ENCODE results near the gene KCNK17.

DNA sequence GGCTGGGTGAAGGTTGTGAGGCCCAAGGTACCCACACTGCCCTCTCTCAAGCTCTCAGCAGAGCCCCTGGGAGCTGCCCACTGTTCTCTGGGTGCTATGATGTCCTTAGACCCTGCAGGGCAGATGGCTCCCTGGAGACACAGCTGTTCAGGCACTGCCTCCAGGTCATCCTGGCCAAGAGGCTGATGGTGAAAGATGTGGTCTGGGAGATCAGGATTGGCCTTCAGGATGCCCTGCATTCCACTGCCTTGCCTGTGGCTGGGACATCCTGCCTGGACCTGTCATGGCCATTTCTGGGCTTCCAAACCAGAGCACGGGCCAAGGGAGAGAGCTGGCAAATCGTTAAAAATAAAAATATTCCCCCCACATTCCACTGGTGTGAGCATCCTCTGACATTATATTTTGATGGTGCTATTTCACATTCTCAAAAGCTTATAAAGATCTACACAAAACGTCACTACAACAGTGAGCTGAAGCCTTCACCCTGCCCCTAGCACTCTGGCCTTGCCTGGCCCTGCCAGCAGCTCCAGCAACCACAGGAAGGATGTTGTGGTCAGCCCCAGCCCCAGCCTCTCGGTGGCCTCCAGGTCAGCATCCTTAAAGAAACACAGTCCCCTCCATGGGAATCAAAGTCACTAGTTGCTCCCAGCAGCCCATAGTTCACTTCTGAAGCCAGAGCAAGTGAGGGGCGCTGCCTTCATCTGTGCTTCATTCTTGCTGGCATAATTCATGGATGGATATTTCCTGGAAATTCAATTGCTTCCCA lies 21.7 kb upstream of the KCNK17 start:
- TF ChIP-seq, protein P1, sequence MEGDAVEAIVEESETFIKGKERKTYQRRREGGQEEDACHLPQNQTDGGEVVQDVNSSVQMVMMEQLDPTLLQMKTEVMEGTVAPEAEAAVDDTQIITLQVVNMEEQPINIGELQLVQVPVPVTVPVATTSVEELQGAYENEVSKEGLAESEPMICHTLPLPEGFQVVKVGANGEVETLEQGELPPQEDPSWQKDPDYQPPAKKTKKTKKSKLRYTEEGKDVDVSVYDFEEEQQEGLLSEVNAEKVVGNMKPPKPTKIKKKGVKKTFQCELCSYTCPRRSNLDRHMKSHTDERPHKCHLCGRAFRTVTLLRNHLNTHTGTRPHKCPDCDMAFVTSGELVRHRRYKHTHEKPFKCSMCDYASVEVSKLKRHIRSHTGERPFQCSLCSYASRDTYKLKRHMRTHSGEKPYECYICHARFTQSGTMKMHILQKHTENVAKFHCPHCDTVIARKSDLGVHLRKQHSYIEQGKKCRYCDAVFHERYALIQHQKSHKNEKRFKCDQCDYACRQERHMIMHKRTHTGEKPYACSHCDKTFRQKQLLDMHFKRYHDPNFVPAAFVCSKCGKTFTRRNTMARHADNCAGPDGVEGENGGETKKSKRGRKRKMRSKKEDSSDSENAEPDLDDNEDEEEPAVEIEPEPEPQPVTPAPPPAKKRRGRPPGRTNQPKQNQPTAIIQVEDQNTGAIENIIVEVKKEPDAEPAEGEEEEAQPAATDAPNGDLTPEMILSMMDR (IDR thresholded peaks at IDR 0.05), result no peak
- no peak for TF ChIP-seq POLR2A (IDR thresholded peaks at IDR 0.05)
